BE2C (cell line): Measurements from ENCODE around the gene NT5C3A.

Experiments used
- DNase-seq: peaks from one replicate; pipeline ENCODE4 v3.0.0-alpha.2; 2020
- H3K27me3 ChIP-seq: fragments of 250-450 bp; sonication (Bioruptor Pico); 2 replicates; pipeline ENCODE4 v1.5.1; 2020; ENCODE audit warnings: mild to moderate bottlenecking
- H3K36me3 ChIP-seq: fragments of 250-450 bp; sonication (Bioruptor Pico); 2 replicates; pipeline ENCODE4 v1.5.1; 2020; ENCODE audit warnings: mild to moderate bottlenecking
- H3K4me1 ChIP-seq: fragments of 250-450 bp; sonication (Bioruptor Pico); 2 replicates; pipeline ENCODE4 v1.5.1; 2020
- H3K4me3 ChIP-seq: 2 replicates; pipeline ENCODE4 v1.5.1; 2011; ENCODE audit warnings: low read depth, low read length
- H3K9me3 ChIP-seq: fragments of 250-450 bp; sonication (Bioruptor Pico); 2 replicates; pipeline ENCODE4 v1.5.1; 2020
- CTCF ChIP-seq: IDR thresholded peaks from 2 replicates; pipeline ENCODE4 v1.5.1; 2012; ENCODE audit warnings: mild to moderate bottlenecking, low read depth, low read length

Gene NT5C3A

DNA sequence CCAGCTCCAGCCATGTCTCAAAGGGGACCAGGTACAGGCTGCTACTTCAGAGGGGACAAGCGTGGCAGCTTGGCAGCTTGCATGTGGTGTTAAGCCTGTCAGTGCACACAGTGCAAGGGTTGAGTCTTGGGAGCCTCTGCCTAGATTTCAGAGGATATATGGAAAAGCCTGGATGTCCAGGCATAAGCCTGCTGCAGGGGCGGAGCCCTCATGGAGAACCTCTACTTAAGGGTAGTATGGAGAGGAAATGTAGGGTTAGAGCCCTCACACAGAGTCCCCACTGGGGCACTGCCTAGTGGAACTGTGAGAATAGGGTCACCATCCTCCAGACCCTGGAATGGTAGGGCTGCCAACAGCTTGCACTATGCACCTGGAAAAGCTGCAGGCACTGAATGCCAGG lies 7.7 kb upstream of the NT5C3A start:
- Histone ChIP-seq H3K9me3 (peaks cover 9% of the 10 kb centered on the region), H3K4me1 (no peaks in the 10 kb centered on the region), H3K36me3 (no peaks in the 10 kb centered on the region), H3K4me3 (no peak overlapping the region), H3K27me3 (peaks cover 22% of the 10 kb centered on the region)
- DNase-seq = no peak
- TF ChIP-seq CTCF = no peak

DNA sequence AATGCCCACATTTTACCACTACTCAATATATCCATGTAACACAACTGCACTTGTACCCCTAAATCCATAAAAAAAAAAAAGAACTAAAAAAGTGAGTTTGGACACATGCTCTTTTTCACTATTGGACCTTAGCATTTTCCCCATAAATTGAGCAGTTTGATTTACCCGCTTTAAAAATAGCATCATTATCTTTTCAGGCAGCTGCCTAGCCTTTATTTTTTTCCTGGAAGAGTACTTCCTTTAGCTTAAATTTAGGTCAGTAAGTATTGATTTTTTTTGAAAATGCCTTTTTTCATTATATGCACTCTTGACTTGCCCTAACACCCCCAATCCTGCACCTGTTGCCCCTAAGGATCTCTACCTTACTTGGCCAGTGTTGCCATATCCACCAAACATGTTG lies 5.3 kb upstream of the NT5C3A start:
- H3K4me3 ChIP-seq = no peak overlapping the region
- H3K4me1 ChIP-seq = peaks cover 5% of the 10 kb centered on the region
- H3K36me3 ChIP-seq = no peaks in the 10 kb centered on the region
- no peak for DNase-seq
- peaks cover 9% of the 10 kb centered on the region for H3K9me3 ChIP-seq
- H3K27me3 ChIP-seq = peaks cover 2% of the 10 kb centered on the region; the same call in 1 of the 2 replicates
- no peak for TF ChIP-seq CTCF

DNA sequence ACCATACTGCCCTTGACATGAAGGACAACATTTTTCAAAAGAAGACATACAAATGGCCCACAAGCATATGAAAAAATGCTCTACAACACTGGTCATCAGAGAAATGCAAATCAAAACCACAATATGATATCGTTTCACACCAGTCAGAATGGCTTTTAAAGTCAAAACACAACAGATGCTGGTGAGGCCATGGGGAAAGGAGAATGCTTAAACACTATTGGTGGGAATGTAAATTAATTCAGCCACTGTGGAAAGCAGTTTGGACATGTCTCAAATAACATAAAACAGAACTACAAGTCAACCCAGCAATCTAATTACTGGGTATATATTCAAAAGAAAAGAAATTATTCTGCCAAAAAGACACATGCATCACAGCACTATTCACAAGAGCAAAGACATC lies 4.2 kb upstream of the NT5C3A start:
- Histone ChIP-seq H3K36me3 (0 out of 2 replicates have a peak, but pooled peaks cover 4% of the 10 kb centered on the region), H3K4me3 (no peak overlapping the region), H3K4me1 (peaks cover 5% of the 10 kb centered on the region), H3K9me3 (peaks cover 9% of the 10 kb centered on the region), H3K27me3 (no peaks in the 10 kb centered on the region)
- no peak for TF ChIP-seq CTCF
- no peak for DNase-seq

- H3K9me3 ChIP-seq = peaks cover 9% of the 10 kb centered on the region
- 0 out of 2 replicates have a peak, but pooled peaks cover 4% of the 10 kb centered on the region for H3K36me3 ChIP-seq
- H3K27me3 ChIP-seq = no peaks in the 10 kb centered on the region
- peaks cover 5% of the 10 kb centered on the region for H3K4me1 ChIP-seq
- no peak overlapping the region for H3K4me3 ChIP-seq
- DNase-seq = no peak
- TF ChIP-seq CTCF = no peak
Observed at GRCh38 chr7:33065981-33066380, 3.4 kb upstream of the NT5C3A start.

GRCh38 chr7:33062782-33063443 lies 337 bp upstream of the NT5C3A start:
- peak; percentile 98 for DNase-seq
- Histone ChIP-seq H3K36me3 (0 out of 2 replicates have a peak, but pooled peaks cover 4% of the 10 kb centered on the region), H3K9me3 (no peaks in the 10 kb centered on the region), H3K4me1 (peaks cover 5% of the 10 kb centered on the region), H3K4me3 (peak overlapping the region; percentile 94), H3K27me3 (no peaks in the 10 kb centered on the region)
- no peak for TF ChIP-seq CTCF

- TF ChIP-seq CTCF = no peak
- Histone ChIP-seq H3K27me3 (no peaks in the 10 kb centered on the region), H3K36me3 (0 out of 2 replicates have a peak, but pooled peaks cover 4% of the 10 kb centered on the region), H3K9me3 (no peaks in the 10 kb centered on the region), H3K4me1 (peaks cover 5% of the 10 kb centered on the region), H3K4me3 (peak overlapping the region; percentile 94)
- DNase-seq = no peak
Observed at GRCh38 chr7:33061282-33061937, 1.2 kb downstream of the NT5C3A start.
